Measurements from ENCODE around the gene TNIK. TPM values are rescaled to one million over a fixed set of nuclear protein-coding genes. Genes with fewer than 3 reads are reported as not detected.

TNIK gene
- total RNA-seq, 1 experiment from 2014 or later, result 0.69 TPM

- BruUV-seq (replicated peaks), result no TSS peak
- H3K4me3 ChIP-seq (ENCODE audit: low read depth, low read length, poor library complexity, severe bottlenecking), result no peak overlapping the region
- H3K9me3 ChIP-seq (ENCODE audit: low read depth, low read length, poor library complexity, severe bottlenecking), result no peaks in the 10 kb centered on the region
- no peak for TF ChIP-seq CTCF (conservative IDR thresholded peaks at IDR 0.05; ENCODE audit: low read depth, low read length)
- TF ChIP-seq EZH2 (IDR thresholded peaks at IDR 0.05; ENCODE audit: borderline replicate concordance, low read depth, low read length, poor library complexity, severe bottlenecking), result no peak
- no peaks in the 10 kb centered on the region for H3K4me1 ChIP-seq (ENCODE audit: insufficient read depth, low read length, poor library complexity, severe bottlenecking)
- H3K36me3 ChIP-seq (ENCODE audit: insufficient read depth, low read length, poor library complexity, severe bottlenecking), result no peaks in the 10 kb centered on the region
- ChIA-PET CTCF (no interaction called here), POLR2A (ENCODE audit: low non-redundant PET) (no interaction called here)
- intact Hi-C loops (cut with micrococcal nuclease; ENCODE audit: unreplicated experiment), result no loop called here
- no peak for DNase-seq (ENCODE audit: low spot score)
- H3K27me3 ChIP-seq (replicated peaks; ENCODE audit: insufficient read depth, low read depth, low read length, poor library complexity), result peaks cover 1% of the 10 kb centered on the region
- no peak overlapping the region for H3K27ac ChIP-seq (ENCODE audit: low read depth, low read length, poor library complexity, severe bottlenecking)
Observed at GRCh38 chr3:171441381-171441780, 18.8 kb downstream of the TNIK start.

GRCh38 chr3:171439996-171440395 is 20.2 kb downstream of the TNIK start:
- no peaks in the 10 kb centered on the region for H3K9me3 ChIP-seq (ENCODE audit: low read depth, low read length, poor library complexity, severe bottlenecking)
- H3K4me1 ChIP-seq (ENCODE audit: insufficient read depth, low read length, poor library complexity, severe bottlenecking), result no peaks in the 10 kb centered on the region
- TF ChIP-seq EZH2 (IDR thresholded peaks at IDR 0.05; ENCODE audit: borderline replicate concordance, low read depth, low read length, poor library complexity, severe bottlenecking) (no peak), CTCF (conservative IDR thresholded peaks at IDR 0.05; ENCODE audit: low read depth, low read length) (no peak)
- no TSS peak for BruUV-seq (replicated peaks)
- POLR2A ChIA-PET (ENCODE audit: low non-redundant PET), result no interaction called here
- intact Hi-C loops (cut with micrococcal nuclease; ENCODE audit: unreplicated experiment), result no loop called here
- H3K4me3 ChIP-seq (ENCODE audit: low read depth, low read length, poor library complexity, severe bottlenecking), result no peak overlapping the region
- peaks cover 3% of the 10 kb centered on the region for H3K27me3 ChIP-seq (replicated peaks; ENCODE audit: insufficient read depth, low read depth, low read length, poor library complexity)
- no peak overlapping the region for H3K27ac ChIP-seq (ENCODE audit: low read depth, low read length, poor library complexity, severe bottlenecking)
- no peak for DNase-seq (ENCODE audit: low spot score)
- no peaks in the 10 kb centered on the region for H3K36me3 ChIP-seq (ENCODE audit: insufficient read depth, low read length, poor library complexity, severe bottlenecking)
- CTCF ChIA-PET, result no interaction called here

- TF ChIP-seq EZH2 (IDR thresholded peaks at IDR 0.05; ENCODE audit: borderline replicate concordance, low read depth, low read length, poor library complexity, severe bottlenecking), result no peak
- Histone ChIP-seq H3K4me1 (ENCODE audit: insufficient read depth, low read length, poor library complexity, severe bottlenecking) (peaks cover 4% of the 10 kb centered on the region), H3K27me3 (replicated peaks; ENCODE audit: insufficient read depth, low read depth, low read length, poor library complexity) (peaks cover 3% of the 10 kb centered on the region), H3K4me3 (ENCODE audit: low read depth, low read length, poor library complexity, severe bottlenecking) (no peak overlapping the region), H3K9me3 (ENCODE audit: low read depth, low read length, poor library complexity, severe bottlenecking) (no peaks in the 10 kb centered on the region), H3K27ac (ENCODE audit: low read depth, low read length, poor library complexity, severe bottlenecking) (no peak overlapping the region), H3K36me3 (ENCODE audit: insufficient read depth, low read length, poor library complexity, severe bottlenecking) (no peaks in the 10 kb centered on the region)
- no peak for DNase-seq (ENCODE audit: low spot score)
- CTCF ChIA-PET, result no interaction called here
- no TSS peak for BruUV-seq (replicated peaks)
- intact Hi-C loops (cut with micrococcal nuclease; ENCODE audit: unreplicated experiment), result no loop called here
- POLR2A ChIA-PET (ENCODE audit: low non-redundant PET), result no interaction called here
Observed at GRCh38 chr3:171437115-171437756, 23.0 kb downstream of the TNIK start.

GRCh38 chr3:171436380-171436779 is 23.8 kb downstream of the TNIK start:
- no peaks in the 10 kb centered on the region for H3K9me3 ChIP-seq (ENCODE audit: low read depth, low read length, poor library complexity, severe bottlenecking)
- no peaks in the 10 kb centered on the region for H3K36me3 ChIP-seq (ENCODE audit: insufficient read depth, low read length, poor library complexity, severe bottlenecking)
- no peak overlapping the region for H3K4me3 ChIP-seq (ENCODE audit: low read depth, low read length, poor library complexity, severe bottlenecking)
- peaks cover 6% of the 10 kb centered on the region for H3K4me1 ChIP-seq (ENCODE audit: insufficient read depth, low read length, poor library complexity, severe bottlenecking)
- TF ChIP-seq EZH2 (IDR thresholded peaks at IDR 0.05; ENCODE audit: borderline replicate concordance, low read depth, low read length, poor library complexity, severe bottlenecking), result no peak
- TF ChIP-seq CTCF (conservative IDR thresholded peaks at IDR 0.05; ENCODE audit: low read depth, low read length), result no peak
- H3K27ac ChIP-seq (ENCODE audit: low read depth, low read length, poor library complexity, severe bottlenecking), result no peak overlapping the region
- peaks cover 6% of the 10 kb centered on the region for H3K27me3 ChIP-seq (replicated peaks; ENCODE audit: insufficient read depth, low read depth, low read length, poor library complexity)
- DNase-seq (ENCODE audit: low spot score), result no peak
- intact Hi-C loops (cut with micrococcal nuclease; ENCODE audit: unreplicated experiment), result no loop called here
- no TSS peak for BruUV-seq (replicated peaks)
- ChIA-PET CTCF (no interaction called here), POLR2A (ENCODE audit: low non-redundant PET) (no interaction called here)

Data from A673 (cell line).